GM20000 (cell line): ENCODE data around the gene GPC6.

Experiments
- DNase-seq: peaks from one replicate; pipeline ENCODE4 v3.0.0; 2012; ENCODE audit warnings: low spot score
- TF ChIP-seq, protein P1 (sequence below): IDR thresholded peaks from 2 replicates; pipeline ENCODE4 v1.5.1; 2012; ENCODE audit warnings: mild to moderate bottlenecking, control low read depth; ENCODE audit errors: extremely low read depth, missing control alignments

Gene GPC6

DNA sequence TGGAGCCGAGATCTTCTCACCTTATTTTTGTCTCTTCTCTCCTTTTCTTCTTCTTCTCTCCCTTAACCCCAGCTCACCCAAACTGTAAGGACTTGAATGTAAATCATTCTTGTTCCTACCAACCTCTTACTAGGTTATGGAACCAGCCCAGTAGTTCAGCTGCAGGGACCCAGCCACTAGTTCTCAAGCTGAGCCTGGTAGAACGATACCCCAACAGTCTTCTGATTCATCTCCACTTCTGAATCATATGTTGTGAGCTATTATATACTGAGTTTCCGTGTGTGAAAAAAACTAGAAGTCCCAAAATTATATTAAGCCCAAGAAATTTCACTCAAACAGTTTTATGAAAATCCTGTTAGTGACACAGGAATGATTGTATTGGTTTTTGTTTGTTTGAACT, 1185.1 kb downstream of the GPC6 start:
- TF ChIP-seq, protein P1, sequence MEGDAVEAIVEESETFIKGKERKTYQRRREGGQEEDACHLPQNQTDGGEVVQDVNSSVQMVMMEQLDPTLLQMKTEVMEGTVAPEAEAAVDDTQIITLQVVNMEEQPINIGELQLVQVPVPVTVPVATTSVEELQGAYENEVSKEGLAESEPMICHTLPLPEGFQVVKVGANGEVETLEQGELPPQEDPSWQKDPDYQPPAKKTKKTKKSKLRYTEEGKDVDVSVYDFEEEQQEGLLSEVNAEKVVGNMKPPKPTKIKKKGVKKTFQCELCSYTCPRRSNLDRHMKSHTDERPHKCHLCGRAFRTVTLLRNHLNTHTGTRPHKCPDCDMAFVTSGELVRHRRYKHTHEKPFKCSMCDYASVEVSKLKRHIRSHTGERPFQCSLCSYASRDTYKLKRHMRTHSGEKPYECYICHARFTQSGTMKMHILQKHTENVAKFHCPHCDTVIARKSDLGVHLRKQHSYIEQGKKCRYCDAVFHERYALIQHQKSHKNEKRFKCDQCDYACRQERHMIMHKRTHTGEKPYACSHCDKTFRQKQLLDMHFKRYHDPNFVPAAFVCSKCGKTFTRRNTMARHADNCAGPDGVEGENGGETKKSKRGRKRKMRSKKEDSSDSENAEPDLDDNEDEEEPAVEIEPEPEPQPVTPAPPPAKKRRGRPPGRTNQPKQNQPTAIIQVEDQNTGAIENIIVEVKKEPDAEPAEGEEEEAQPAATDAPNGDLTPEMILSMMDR: no peak
- no peak for DNase-seq

DNA sequence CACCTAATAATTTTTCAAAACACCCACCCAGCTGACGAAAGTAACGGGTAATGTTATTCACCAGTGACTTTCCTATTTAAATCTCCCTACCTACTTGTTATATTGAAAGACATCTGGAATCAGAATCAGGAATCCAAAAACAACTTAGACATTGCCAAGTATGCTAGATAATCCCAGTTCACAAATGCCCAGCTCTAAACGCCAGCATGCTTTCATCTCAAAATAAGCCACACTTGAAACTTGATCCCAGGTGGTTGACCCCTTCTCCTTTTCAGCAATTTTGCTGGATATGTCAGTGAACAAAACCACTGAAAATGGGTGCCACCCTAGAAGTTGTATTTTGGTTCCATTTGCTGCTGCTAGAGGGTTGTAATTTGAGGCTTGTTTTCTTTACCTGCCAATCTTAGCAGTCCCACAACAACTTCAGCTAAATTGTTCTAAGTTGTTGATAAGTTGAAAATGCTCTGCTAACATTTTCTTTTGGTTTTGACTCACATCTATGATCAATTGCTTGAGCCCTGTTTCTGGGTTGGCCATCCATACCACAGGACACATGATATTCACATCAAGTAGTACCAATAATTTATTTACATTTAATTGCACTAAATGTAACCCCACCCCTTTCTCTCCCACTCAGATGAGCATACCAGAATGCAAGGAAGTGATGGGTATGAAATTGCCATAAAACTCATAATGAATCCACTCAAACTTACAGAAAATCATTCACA, 1186.4 kb downstream of the GPC6 start:
- TF ChIP-seq, protein P1: no peak
- no peak for DNase-seq

DNA sequence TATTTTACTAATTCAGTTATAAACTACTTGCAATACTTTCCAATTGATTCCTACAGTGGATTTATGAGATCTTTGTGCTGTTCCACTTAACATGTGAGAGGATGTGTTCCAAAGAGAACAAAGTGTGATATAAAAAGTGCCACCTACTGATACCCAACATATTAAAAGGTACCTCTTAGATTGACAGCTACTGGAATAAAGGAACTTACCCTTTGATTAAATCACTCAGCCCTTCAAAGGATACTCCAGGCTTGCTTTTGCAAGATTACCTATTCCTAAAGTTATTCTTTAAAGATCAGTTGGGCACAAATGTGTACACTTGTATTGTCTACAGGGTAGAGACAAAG, 1187.0 kb downstream of the GPC6 start:
- TF ChIP-seq, protein P1: no peak
- no peak for DNase-seq

GRCh38 chr13:94414141-94414540, 1187.5 kb downstream of the GPC6 start:
- TF ChIP-seq, protein P1: no peak
- no peak for DNase-seq

DNA sequence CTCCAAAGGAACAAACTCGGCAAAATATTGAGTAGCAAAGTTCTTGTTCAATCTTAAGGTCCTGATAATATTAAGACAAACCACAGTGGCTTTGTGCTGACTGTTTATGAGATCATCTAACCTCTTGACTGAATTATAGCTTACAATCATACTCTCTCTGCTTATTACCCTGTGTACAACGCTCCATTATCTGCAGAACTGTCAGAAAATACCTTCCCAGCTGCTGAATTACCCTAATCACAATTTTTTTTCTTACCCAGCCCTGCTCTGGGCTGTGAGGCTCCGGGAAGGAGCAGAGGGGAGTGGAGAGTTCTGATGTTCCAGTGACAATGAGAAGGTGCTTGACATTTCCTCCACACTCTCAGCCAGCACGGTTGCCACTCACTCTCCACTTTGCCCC, 1188.1 kb downstream of the GPC6 start:
- TF ChIP-seq, protein P1: no peak

DNA sequence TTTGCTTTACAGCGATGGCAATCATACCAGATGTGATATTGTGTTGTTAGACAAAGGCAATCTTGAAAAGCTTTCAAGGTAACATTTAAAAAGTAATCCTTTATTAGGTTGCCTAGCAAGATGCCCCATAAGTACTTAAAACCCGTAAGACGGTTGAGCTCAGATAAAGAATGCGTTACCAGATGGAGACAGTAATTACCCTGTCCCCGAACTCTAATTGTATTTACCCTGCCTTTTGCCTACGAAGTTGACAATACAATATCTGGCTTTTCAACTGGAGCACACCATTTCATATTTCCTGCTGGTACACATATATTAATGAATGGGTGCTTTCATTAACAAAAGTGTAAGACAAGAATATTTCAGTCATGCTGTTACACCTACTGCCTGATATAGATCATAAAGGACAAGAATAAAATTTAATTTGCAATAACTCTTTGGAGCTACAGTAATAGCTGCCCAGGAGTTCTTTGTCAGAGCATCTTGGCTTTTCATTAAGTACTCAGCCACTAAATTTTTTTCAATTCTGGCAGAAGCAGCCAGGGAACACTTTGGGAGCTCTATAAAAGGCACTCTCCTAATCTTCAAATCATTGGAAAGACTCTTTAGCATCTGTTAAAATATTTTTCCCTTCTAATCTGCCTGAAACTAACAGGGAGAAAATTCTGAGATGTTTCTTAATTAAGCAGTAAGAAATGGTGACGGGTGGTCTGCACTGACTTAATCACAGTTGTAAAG, 1189.1 kb downstream of the GPC6 start:
- TF ChIP-seq, protein P1: no peak
- DNase-seq: no peak

More for the DNA sequence above, 1188.1 kb downstream of the GPC6 start:
- DNase-seq: no peak

DNA sequence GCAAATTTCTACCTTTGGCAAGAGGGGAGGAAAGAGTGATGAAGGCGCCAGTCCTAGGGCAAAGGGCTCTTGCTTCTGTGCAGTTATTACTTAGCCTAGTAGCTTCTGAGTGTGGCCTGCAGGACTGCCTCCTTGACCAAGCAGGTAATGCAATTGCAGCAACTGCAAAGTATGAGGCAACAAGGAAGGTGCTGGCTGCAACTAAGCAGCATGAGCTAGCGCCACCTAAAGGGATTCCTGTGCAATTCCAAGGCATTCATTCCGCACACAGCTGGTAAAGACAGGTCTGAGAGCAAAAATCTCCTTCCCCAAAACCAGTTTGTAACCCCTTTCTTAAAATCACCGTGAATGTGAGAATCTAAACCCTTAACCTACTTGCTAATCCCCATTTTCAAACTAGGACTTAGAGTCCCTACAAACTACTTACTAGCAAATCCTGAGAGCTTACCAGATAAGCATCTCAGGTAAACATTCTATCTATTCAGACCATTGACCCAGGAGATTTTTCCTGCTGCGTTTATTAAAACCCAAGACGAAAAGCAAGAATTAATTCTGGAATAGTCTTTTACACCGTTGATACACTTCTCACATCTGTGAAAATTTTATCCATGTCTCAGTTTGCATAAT, 1190.0 kb downstream of the GPC6 start:
- TF ChIP-seq, protein P1: no peak
- DNase-seq: no peak
